Suprapubic skin (tissue), 4 donors: ENCODE results near the gene SCN1B.

ENCODE experiments used
- CTCF ChIP-seq, 2 donors: fragments of 200-600 bp in 1 of 2; fragments of 450-650 bp in 1 of 2; sonication (generic) in 1 of 2; IDR thresholded peaks; one replicate each; pipeline ENCODE4 v1.5.1; 2016 to 2019; ENCODE audit warnings: antibody characterized with exemption in 2 of 2, mild to moderate bottlenecking in 1 of 2, moderate library complexity in 1 of 2
- EP300 ChIP-seq: sonication (generic); formaldehyde crosslinking; IDR thresholded peaks from one replicate; pipeline ENCODE4 v1.6.1; 2017; ENCODE audit warnings: antibody characterized with exemption
- POLR2A ChIP-seq, 2 donors: fragments of 450-650 bp; IDR thresholded peaks; one replicate each; pipeline ENCODE4 v1.6.1; 2017; ENCODE audit warnings: antibody characterized with exemption in 2 of 2, mild to moderate bottlenecking in 2 of 2, moderate library complexity in 2 of 2
- POLR2AphosphoS5 ChIP-seq, 3 donors: sonication (generic); formaldehyde crosslinking; IDR thresholded peaks; one replicate each; pipeline ENCODE4 v1.6.1; 2017; ENCODE audit warnings: antibody characterized with exemption in 3 of 3

DNA sequence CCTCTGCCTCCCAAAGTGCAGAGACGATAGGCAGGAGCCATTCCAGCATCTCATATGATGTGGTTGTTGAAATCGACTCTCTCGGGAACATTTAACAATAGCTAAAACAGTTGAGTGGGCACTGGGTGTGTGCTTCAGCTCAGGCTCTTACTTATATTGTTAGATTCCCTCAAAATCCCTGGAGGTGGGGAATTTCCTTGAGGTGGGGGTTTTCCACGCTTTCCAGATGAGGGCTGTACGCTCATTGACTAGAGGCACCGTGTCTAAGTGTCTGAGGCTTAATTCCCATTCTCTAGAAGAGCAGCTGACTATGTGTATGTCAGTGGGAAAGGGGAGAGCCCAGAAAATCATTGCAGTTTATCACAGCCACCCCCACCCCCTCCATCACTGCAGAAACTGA, 41.0 kb upstream of the SCN1B start:
- TF ChIP-seq CTCF (IDR thresholded peaks at IDR 0.05) (no peak), EP300 (no peak), POLR2A (IDR thresholded peaks at IDR 0.05) (no peak), POLR2AphosphoS5 (IDR thresholded peaks at IDR 0.05) (no peak)
